Chondrocyte (in vitro differentiated cells): Measurements from ENCODE around the gene DCP1A. TPM values are rescaled to one million over a fixed set of nuclear protein-coding genes. Genes with fewer than 3 reads are reported as not detected.

Source experiments
- DNase-seq: peaks from one replicate; pipeline ENCODE4 v3.0.0; 2021; ENCODE audit warnings: mixed read lengths, low spot score
- H3K27ac Mint-ChIP-seq: one replicate; pipeline ENCODE4 v1.8.0; 2021; ENCODE audit warnings: mild to moderate bottlenecking, moderate library complexity, mixed read lengths; ENCODE audit not compliant: unreplicated experiment
- H3K27me3 Mint-ChIP-seq: 2 replicates; pipeline ENCODE4 v1.8.0; 2021; ENCODE audit warnings: low read depth, mixed read lengths
- H3K36me3 Mint-ChIP-seq: 2 replicates; pipeline ENCODE4 v1.8.0; 2021; ENCODE audit warnings: low read depth, mixed read lengths
- H3K4me1 Mint-ChIP-seq: 2 replicates; pipeline ENCODE4 v1.8.0; 2021; ENCODE audit warnings: low read depth, mild to moderate bottlenecking, mixed read lengths
- H3K4me3 Mint-ChIP-seq: one replicate; pipeline ENCODE4 v1.8.0; 2021; ENCODE audit warnings: mild to moderate bottlenecking, moderate library complexity, mixed read lengths; ENCODE audit not compliant: unreplicated experiment
- H3K9me3 Mint-ChIP-seq: 2 replicates; pipeline ENCODE4 v1.8.0; 2021; ENCODE audit warnings: low read depth, mixed read lengths
- total RNA-seq: library from RNA; stranded (reverse); gene quantifications from 3 replicates; pipeline ENCODE4 v1.2.1, GENCODE V29; 2021
- TF ChIP-seq, protein P1 (sequence below): fragments of 200-600 bp; sonication (generic); IDR thresholded peaks from 2 replicates; pipeline ENCODE4 v1.5.0; 2021; ENCODE audit warnings: antibody characterized with exemption, mild to moderate bottlenecking, moderate library complexity

The DCP1A gene
- total RNA-seq, 1 donor from 2014 or later, result 15.6 TPM

DNA sequence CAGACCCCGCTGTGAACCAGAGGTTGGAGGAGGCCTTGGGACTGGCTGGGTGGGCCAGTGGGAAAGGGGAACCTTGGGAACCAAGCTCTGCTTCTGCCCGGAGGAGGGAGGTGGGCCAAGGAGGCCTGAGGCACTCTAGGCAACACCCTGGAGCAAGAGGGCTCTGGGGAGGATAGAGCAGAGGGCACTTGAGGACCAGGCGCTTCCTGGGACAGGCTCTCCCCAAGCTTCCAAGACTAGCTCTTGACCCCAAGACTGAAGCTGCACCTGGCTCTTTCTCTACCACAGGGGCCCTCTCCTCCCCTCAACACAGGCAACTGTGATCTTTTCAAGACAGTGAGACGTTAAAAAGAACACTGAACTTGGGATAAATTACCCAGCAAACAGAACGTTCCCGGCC is 111.8 kb downstream of the DCP1A start:
- Mint-ChIP-seq H3K4me1 (peaks cover 51% of the 10 kb centered on the region), H3K4me3 (no peak overlapping the region), H3K36me3 (peaks cover 26% of the 10 kb centered on the region), H3K27me3 (no peaks in the 10 kb centered on the region), H3K9me3 (no peaks in the 10 kb centered on the region), H3K27ac (peak overlapping the region; percentile 97)
- TF ChIP-seq, protein P1, sequence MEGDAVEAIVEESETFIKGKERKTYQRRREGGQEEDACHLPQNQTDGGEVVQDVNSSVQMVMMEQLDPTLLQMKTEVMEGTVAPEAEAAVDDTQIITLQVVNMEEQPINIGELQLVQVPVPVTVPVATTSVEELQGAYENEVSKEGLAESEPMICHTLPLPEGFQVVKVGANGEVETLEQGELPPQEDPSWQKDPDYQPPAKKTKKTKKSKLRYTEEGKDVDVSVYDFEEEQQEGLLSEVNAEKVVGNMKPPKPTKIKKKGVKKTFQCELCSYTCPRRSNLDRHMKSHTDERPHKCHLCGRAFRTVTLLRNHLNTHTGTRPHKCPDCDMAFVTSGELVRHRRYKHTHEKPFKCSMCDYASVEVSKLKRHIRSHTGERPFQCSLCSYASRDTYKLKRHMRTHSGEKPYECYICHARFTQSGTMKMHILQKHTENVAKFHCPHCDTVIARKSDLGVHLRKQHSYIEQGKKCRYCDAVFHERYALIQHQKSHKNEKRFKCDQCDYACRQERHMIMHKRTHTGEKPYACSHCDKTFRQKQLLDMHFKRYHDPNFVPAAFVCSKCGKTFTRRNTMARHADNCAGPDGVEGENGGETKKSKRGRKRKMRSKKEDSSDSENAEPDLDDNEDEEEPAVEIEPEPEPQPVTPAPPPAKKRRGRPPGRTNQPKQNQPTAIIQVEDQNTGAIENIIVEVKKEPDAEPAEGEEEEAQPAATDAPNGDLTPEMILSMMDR, result no peak
- DNase-seq, result no peak

DNA sequence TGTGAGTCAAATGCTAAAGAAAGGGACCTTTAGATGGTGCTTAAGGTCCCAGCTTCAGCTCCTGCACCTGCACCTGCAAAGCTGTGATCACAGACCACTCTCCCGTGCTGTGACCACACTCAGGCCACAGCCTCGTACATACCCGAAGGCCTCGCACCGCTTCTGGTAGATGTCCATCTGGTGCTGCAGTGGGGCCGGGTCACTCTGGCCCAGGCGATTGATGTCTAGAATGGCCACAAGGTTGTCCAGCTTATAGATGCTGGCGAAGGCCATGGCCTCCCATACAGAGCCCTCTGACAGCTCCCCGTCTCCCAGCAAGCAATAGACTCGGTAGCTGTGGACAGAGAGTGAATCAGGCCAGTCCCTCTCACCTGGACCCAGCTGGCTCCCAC is 112.5 kb downstream of the DCP1A start:
- H3K4me1 Mint-ChIP-seq, result peaks cover 49% of the 10 kb centered on the region
- H3K27ac Mint-ChIP-seq, result no peak overlapping the region
- H3K4me3 Mint-ChIP-seq, result no peak overlapping the region
- no peaks in the 10 kb centered on the region for H3K9me3 Mint-ChIP-seq
- H3K27me3 Mint-ChIP-seq, result no peaks in the 10 kb centered on the region
- DNase-seq, result no peak
- peaks cover 27% of the 10 kb centered on the region for H3K36me3 Mint-ChIP-seq
- TF ChIP-seq, protein P1, result no peak

DNA sequence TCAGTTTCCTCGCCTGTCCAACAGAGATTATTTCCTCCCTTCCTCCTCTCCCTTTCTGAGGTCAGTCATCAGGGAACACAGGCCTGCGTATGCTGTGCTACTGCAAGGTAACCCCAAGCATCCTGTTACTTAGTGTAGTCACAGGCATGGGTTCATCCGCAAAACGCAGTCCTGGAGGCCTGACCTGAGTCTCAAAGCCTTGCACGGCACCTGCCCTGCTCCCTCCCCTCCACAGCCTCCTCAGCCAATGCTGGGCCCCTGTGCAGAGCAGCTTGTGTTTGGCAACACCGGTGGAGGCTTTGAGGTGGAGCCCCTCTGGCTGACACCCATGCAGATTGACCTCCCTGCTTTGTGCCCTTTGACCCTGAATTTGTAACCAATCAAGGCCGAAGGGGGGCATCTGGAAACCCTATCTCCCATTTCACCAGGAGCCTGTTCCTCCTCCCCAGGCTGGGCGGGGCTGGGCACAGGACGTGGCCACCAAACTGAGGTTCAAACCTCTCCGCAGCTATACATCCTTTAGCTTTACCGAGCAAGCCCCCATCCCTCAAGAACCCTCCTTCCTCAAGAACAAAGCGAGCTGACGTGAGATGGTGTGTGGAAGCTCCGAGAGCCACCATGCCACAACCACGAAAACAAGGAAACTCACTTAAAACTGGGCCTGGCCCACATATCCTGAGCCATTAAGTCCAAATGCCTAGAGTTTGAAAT is 113.1 kb downstream of the DCP1A start:
- no peaks in the 10 kb centered on the region for H3K27me3 Mint-ChIP-seq
- H3K27ac Mint-ChIP-seq, result no peak overlapping the region
- DNase-seq, result no peak

More for the DNA sequence above, 113.1 kb downstream of the DCP1A start:
- no peak overlapping the region for H3K4me3 Mint-ChIP-seq
- TF ChIP-seq, protein P1, result no peak
- peaks cover 45% of the 10 kb centered on the region for H3K4me1 Mint-ChIP-seq
- H3K9me3 Mint-ChIP-seq, result no peaks in the 10 kb centered on the region
- H3K36me3 Mint-ChIP-seq, result peaks cover 29% of the 10 kb centered on the region

Other genes starting within 250 kb of the DCP1A start
- gene RFT1, start 217.1 kb downstream of the DCP1A start, total RNA-seq, result 13.9 to 19.3 TPM (median 14.8 TPM) in 3 replicates
- 11.6 to 20.0 TPM (median 17.1 TPM) in 3 replicates for gene PRKCD, start 186.3 kb downstream of the DCP1A start, total RNA-seq
- gene TKT, start 91.5 kb downstream of the DCP1A start, total RNA-seq, result 165 to 299 TPM (median 169 TPM) in 3 replicates
- gene CACNA1D, start 147.1 kb upstream of the DCP1A start, total RNA-seq, result 0.95 to 3.9 TPM (median 1.8 TPM) in 3 replicates